Neural cell (in vitro differentiated cells): ENCODE measurements around the gene PORCN. TPM values are rescaled to one million over a fixed set of nuclear protein-coding genes. Genes with fewer than 3 reads are reported as not detected.

Source experiments
- H2AFZ ChIP-seq: fragments of 200-600, 300-800 bp; sonication (generic), shearing (Covaris generic); 2 replicates; pipeline ENCODE4 v1.6.0; 2014; ENCODE audit warnings: low read depth, mild to moderate bottlenecking, antibody characterized with exemption, low read length, moderate library complexity
- H3F3A ChIP-seq: fragments of 200-600 bp; shearing (Covaris generic); 2 replicates; pipeline ENCODE4 v1.6.1; 2016; ENCODE audit warnings: mild to moderate bottlenecking, moderate library complexity, mixed read lengths, antibody characterized with exemption, low read length; ENCODE audit not compliant: insufficient read depth, poor library complexity, severe bottlenecking
- H3K27ac ChIP-seq: fragments of 200-600, 300-800 bp; sonication (generic), shearing (Covaris generic); 2 replicates; pipeline ENCODE4 v1.5.1; 2014; ENCODE audit warnings: mild to moderate bottlenecking, low read length, moderate library complexity
- H3K27me3 ChIP-seq: fragments of 300-800, 200-600 bp; sonication (generic), shearing (Covaris generic); 2 replicates; pipeline ENCODE4 v1.6.0; 2014; ENCODE audit warnings: mild to moderate bottlenecking, low read depth, low read length, moderate library complexity; ENCODE audit not compliant: insufficient read depth
- H3K36me3 ChIP-seq: fragments of 300-800, 200-600 bp; sonication (generic), shearing (Covaris generic); 2 replicates; pipeline ENCODE4 v1.5.1; 2014; ENCODE audit warnings: mild to moderate bottlenecking, antibody characterized with exemption, low read length, moderate library complexity; ENCODE audit not compliant: insufficient read depth
- H3K4me2 ChIP-seq: fragments of 300-800, 200-600 bp; sonication (generic), shearing (Covaris generic); 2 replicates; pipeline ENCODE4 v1.6.0; 2014; ENCODE audit warnings: mild to moderate bottlenecking, low read length
- H3K4me3 ChIP-seq: fragments of 300-800, 200-600 bp; sonication (generic), shearing (Covaris generic); 2 replicates; pipeline ENCODE4 v1.5.1; 2014; ENCODE audit warnings: mild to moderate bottlenecking, low read length, moderate library complexity
- H3K79me2 ChIP-seq: fragments of 200-600 bp; shearing (Covaris generic); replicated peaks from 2 replicates; pipeline ENCODE4 v1.6.0; 2014; ENCODE audit warnings: mild to moderate bottlenecking, low read length, moderate library complexity; ENCODE audit not compliant: insufficient read depth
- H3K9ac ChIP-seq: fragments of 300-800, 200-600 bp; sonication (generic), shearing (Covaris generic); 2 replicates; pipeline ENCODE4 v1.6.1; 2016; ENCODE audit warnings: mild to moderate bottlenecking, low read length, mixed read lengths
- H3K9me2 ChIP-seq: fragments of 200-600 bp; shearing (Covaris generic); 2 replicates; pipeline ENCODE4 v1.6.1; 2016; ENCODE audit warnings: mild to moderate bottlenecking, low read length, mixed read lengths; ENCODE audit not compliant: insufficient read depth
- H3K9me3 ChIP-seq: fragments of 200-600, 300-800 bp; sonication (generic), shearing (Covaris generic); 2 replicates; pipeline ENCODE4 v1.6.1; 2016; ENCODE audit warnings: mild to moderate bottlenecking, mixed run types, low read length, moderate library complexity, mixed read lengths
- H4K20me1 ChIP-seq: fragments of 200-600 bp; shearing (Covaris generic); 2 replicates; pipeline ENCODE4 v1.6.1; 2016; ENCODE audit warnings: mild to moderate bottlenecking, mixed run types; ENCODE audit not compliant: insufficient read depth
- EP300 ChIP-seq: fragments of 450-650 bp; conservative IDR thresholded peaks from 2 replicates; pipeline ENCODE4 v1.6.1; 2014; ENCODE audit warnings: antibody characterized with exemption, mild to moderate bottlenecking, moderate library complexity; ENCODE audit not compliant: poor library complexity, severe bottlenecking
- EZH2 ChIP-seq: fragments of 200-600, 300-800 bp; shearing (Covaris generic), sonication (generic); IDR thresholded peaks from 2 replicates; pipeline ENCODE4 v1.6.1; 2014; ENCODE audit warnings: antibody characterized with exemption, low read length, borderline replicate concordance, mild to moderate bottlenecking; ENCODE audit not compliant: insufficient read depth, poor library complexity, severe bottlenecking
- MXI1 ChIP-seq: fragments of 450-650 bp; conservative IDR thresholded peaks from 2 replicates; pipeline ENCODE4 v1.6.1; 2014; ENCODE audit warnings: antibody characterized with exemption, mild to moderate bottlenecking; ENCODE audit not compliant: poor library complexity, severe bottlenecking
- POLR2AphosphoS5 ChIP-seq: IDR thresholded peaks from 2 replicates; pipeline ENCODE4 v1.6.1; 2012
- RAD21 ChIP-seq: fragments of 450-650 bp; conservative IDR thresholded peaks from 2 replicates; pipeline ENCODE4 v1.6.1; 2014; ENCODE audit warnings: antibody characterized with exemption, mild to moderate bottlenecking, moderate library complexity
- SMC3 ChIP-seq: fragments of 450-650 bp; conservative IDR thresholded peaks from 2 replicates; pipeline ENCODE4 v1.6.1; 2014; ENCODE audit warnings: antibody characterized with exemption, mild to moderate bottlenecking, moderate library complexity; ENCODE audit not compliant: poor library complexity
- TAF1 ChIP-seq: IDR thresholded peaks from 2 replicates; pipeline ENCODE4 v1.6.1; 2012; ENCODE audit warnings: low read depth
- polyA plus RNA-seq: library from polyadenylated mRNA; depleted of rRNA; stranded (reverse); fragments of >200 nt; gene quantifications from 2 replicates; pipeline ENCODE4 v1.2.3, GENCODE V29; 2014
- TF ChIP-seq, protein P1 (sequence below): IDR thresholded peaks from 2 replicates; pipeline ENCODE4 v1.6.1; 2012; ENCODE audit warnings: borderline replicate concordance
- TF ChIP-seq, protein P2 (sequence below): fragments of 450-650 bp; IDR thresholded peaks from 2 replicates; pipeline ENCODE4 v1.5.1; 2014; ENCODE audit warnings: antibody characterized with exemption, mild to moderate bottlenecking, moderate library complexity; ENCODE audit not compliant: poor library complexity, severe bottlenecking

Gene PORCN
- polyA plus RNA-seq, 1 donor from 2014 or later: 29.8 TPM

DNA sequence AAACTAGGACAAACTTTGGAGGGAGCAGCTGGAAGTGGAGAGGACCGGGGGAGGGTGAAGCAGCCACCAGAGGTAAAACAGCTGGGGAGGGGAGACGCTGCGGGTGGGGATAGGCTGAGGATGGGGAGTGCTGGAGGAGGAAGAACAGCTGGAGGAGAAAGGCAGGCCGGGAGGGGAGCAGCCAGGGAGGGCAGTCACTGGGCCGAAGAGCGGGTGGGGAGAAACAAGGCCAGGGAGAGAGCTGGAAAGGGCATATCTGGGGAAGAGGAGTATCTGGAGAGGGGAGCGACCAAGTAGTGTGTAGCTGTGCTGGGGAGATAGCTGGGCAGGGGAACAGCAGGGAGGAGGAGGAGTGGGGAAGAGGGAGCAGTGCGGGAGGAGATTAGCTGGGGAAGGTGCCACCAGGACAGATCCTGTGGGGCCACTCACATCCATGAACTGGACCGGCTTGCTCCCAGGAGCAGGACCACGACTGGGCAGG is 41.5 kb upstream of the PORCN start:
- Histone ChIP-seq H4K20me1 (no peaks in the 10 kb centered on the region), H3K4me2 (no peak overlapping the region), H3F3A (no peaks in the 10 kb centered on the region), H3K9ac (no peak overlapping the region), H3K4me3 (no peak overlapping the region), H3K36me3 (no peaks in the 10 kb centered on the region), H3K9me2 (no peaks in the 10 kb centered on the region), H3K27ac (no peak overlapping the region), H3K9me3 (no peaks in the 10 kb centered on the region), H3K79me2 (no peaks in the 10 kb centered on the region), H3K27me3 (no peaks in the 10 kb centered on the region), H2AFZ (no peak overlapping the region)
- TF ChIP-seq EZH2 (no peak), TAF1 (no peak)

DNA sequence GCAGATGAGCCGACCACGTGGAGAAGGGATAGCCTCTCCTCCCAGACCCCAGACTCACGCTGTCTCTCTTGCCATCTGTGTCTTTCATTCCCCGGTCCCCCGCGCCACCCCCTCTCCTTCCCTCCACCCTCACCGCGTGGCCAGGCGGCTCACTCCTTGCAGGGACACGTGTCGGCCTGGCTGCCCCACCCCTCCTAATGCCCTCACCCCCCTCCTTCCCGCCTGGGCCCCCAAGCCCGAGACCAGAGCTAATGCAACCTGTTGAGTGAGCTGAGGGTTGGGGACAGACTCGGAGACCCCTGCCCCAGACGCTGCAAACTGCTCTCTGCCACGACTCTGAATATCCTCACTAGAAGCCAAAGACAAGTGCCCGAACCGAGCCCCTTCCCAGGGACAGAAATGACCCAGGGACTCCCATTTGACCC is 40.5 kb upstream of the PORCN start:
- no peaks in the 10 kb centered on the region for H3F3A ChIP-seq
- TF ChIP-seq SMC3: no peak
- TF ChIP-seq RAD21: no peak
- TF ChIP-seq, protein P1, sequence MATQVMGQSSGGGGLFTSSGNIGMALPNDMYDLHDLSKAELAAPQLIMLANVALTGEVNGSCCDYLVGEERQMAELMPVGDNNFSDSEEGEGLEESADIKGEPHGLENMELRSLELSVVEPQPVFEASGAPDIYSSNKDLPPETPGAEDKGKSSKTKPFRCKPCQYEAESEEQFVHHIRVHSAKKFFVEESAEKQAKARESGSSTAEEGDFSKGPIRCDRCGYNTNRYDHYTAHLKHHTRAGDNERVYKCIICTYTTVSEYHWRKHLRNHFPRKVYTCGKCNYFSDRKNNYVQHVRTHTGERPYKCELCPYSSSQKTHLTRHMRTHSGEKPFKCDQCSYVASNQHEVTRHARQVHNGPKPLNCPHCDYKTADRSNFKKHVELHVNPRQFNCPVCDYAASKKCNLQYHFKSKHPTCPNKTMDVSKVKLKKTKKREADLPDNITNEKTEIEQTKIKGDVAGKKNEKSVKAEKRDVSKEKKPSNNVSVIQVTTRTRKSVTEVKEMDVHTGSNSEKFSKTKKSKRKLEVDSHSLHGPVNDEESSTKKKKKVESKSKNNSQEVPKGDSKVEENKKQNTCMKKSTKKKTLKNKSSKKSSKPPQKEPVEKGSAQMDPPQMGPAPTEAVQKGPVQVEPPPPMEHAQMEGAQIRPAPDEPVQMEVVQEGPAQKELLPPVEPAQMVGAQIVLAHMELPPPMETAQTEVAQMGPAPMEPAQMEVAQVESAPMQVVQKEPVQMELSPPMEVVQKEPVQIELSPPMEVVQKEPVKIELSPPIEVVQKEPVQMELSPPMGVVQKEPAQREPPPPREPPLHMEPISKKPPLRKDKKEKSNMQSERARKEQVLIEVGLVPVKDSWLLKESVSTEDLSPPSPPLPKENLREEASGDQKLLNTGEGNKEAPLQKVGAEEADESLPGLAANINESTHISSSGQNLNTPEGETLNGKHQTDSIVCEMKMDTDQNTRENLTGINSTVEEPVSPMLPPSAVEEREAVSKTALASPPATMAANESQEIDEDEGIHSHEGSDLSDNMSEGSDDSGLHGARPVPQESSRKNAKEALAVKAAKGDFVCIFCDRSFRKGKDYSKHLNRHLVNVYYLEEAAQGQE: no peak
- no peak for TF ChIP-seq POLR2AphosphoS5
- no peak for TF ChIP-seq EP300
- TF ChIP-seq, protein P2, sequence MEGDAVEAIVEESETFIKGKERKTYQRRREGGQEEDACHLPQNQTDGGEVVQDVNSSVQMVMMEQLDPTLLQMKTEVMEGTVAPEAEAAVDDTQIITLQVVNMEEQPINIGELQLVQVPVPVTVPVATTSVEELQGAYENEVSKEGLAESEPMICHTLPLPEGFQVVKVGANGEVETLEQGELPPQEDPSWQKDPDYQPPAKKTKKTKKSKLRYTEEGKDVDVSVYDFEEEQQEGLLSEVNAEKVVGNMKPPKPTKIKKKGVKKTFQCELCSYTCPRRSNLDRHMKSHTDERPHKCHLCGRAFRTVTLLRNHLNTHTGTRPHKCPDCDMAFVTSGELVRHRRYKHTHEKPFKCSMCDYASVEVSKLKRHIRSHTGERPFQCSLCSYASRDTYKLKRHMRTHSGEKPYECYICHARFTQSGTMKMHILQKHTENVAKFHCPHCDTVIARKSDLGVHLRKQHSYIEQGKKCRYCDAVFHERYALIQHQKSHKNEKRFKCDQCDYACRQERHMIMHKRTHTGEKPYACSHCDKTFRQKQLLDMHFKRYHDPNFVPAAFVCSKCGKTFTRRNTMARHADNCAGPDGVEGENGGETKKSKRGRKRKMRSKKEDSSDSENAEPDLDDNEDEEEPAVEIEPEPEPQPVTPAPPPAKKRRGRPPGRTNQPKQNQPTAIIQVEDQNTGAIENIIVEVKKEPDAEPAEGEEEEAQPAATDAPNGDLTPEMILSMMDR: no peak
- TF ChIP-seq MXI1: no peak
- TF ChIP-seq EZH2: no peak
- no peak for TF ChIP-seq TAF1
- H3K79me2 ChIP-seq: no peaks in the 10 kb centered on the region
- no peaks in the 10 kb centered on the region for H3K27me3 ChIP-seq
- no peaks in the 10 kb centered on the region for H4K20me1 ChIP-seq
- no peak overlapping the region for H3K4me2 ChIP-seq
- no peaks in the 10 kb centered on the region for H3K9me3 ChIP-seq
- H3K9ac ChIP-seq: no peak overlapping the region
- H3K36me3 ChIP-seq: no peaks in the 10 kb centered on the region
- no peak overlapping the region for H3K4me3 ChIP-seq
- no peak overlapping the region for H3K27ac ChIP-seq
- H2AFZ ChIP-seq: no peak overlapping the region
- no peaks in the 10 kb centered on the region for H3K9me2 ChIP-seq
